Panc1 (cell line): ENCODE measurements around the gene SPATA32. TPM values are rescaled to one million over a fixed set of nuclear protein-coding genes. Genes with fewer than 3 reads are reported as not detected.

Experiments used
- ATAC-seq: fragments of 200-7000 bp; cut with Tn5 transposase; 2 replicates; pipeline ENCODE4 v1.9.1; 2020; ENCODE audit warnings: mild to moderate bottlenecking, moderate library complexity
- BruUV-seq: library from RNA; stranded (reverse); fragments of 400-500 nt; replicated peaks from 2 replicates; lab custom pipeline; 2021; lab: Mats Ljungman, UMichigan
- CTCF ChIA-PET: fragments of 300-600 bp; sonication (Branson Sonifier 250); formaldehyde crosslinking; loops from one replicate; lab custom pipeline; 2022; ENCODE audit warnings: antibody characterized with exemption; lab: Charles Lee
- POLR2A ChIA-PET: fragments of 300-600 bp; sonication (Branson Sonifier 250); formaldehyde crosslinking; loops from one replicate; lab custom pipeline; 2022; ENCODE audit warnings: antibody characterized with exemption; lab: Charles Lee
- DNase-seq: peaks from one replicate; pipeline ENCODE4 v3.0.0-alpha.2; 2010; ENCODE audit warnings: low read depth, low spot score
- H3K27ac ChIP-seq: 2 replicates; pipeline ENCODE4 v1.5.1; 2011; ENCODE audit warnings: mild to moderate bottlenecking, low read length, inconsistent platforms
- H3K27me3 ChIP-seq: fragments of 200-500 bp; sonication (Bioruptor generic); 2 replicates; pipeline ENCODE4 v1.6.0; 2014; ENCODE audit warnings: low read length, inconsistent platforms; ENCODE audit not compliant: control insufficient read depth, insufficient read depth
- H3K36me3 ChIP-seq: fragments of 200-500 bp; sonication (Bioruptor generic); 2 replicates; pipeline ENCODE4 v1.5.1; 2014; ENCODE audit warnings: inconsistent platforms, mild to moderate bottlenecking, low read length, moderate library complexity; ENCODE audit not compliant: control insufficient read depth, insufficient read depth
- H3K4me1 ChIP-seq: 2 replicates; pipeline ENCODE4 v1.5.1; 2011; ENCODE audit warnings: inconsistent platforms, mild to moderate bottlenecking, low read length, moderate library complexity; ENCODE audit not compliant: control insufficient read depth, insufficient read depth
- H3K4me3 ChIP-seq, 2 experiments: 2 replicates each; pipeline ENCODE4 v1.5.1; 2011 to 2012; ENCODE audit warnings: low read depth in 2 of 2, low read length in 2 of 2, mild to moderate bottlenecking in 2 of 2, inconsistent platforms in 1 of 2, moderate library complexity in 1 of 2
- H3K9me3 ChIP-seq: fragments of 200-500 bp; sonication (Bioruptor generic); 2 replicates; pipeline ENCODE4 v1.5.1; 2014; ENCODE audit warnings: low read depth, mild to moderate bottlenecking, inconsistent platforms, low read length, moderate library complexity; ENCODE audit not compliant: control insufficient read depth, insufficient read depth
- CTCF ChIP-seq: fragments of 450-650 bp; IDR thresholded peaks from 2 replicates; pipeline ENCODE4 v1.5.1; 2017; ENCODE audit warnings: mild to moderate bottlenecking
- POLR2AphosphoS5 ChIP-seq: IDR thresholded peaks from 2 replicates; pipeline ENCODE4 v1.6.1; 2012; ENCODE audit warnings: mild to moderate bottlenecking, low read depth, low read length, moderate library complexity
- REST ChIP-seq, 2 experiments: IDR thresholded peaks; 2 replicates each; pipeline ENCODE4 v1.6.1; 2011 to 2012; ENCODE audit warnings: low read depth in 2 of 2, control low read depth in 1 of 2, low read length in 1 of 2, mild to moderate bottlenecking in 1 of 2, moderate library complexity in 1 of 2; ENCODE audit not compliant: insufficient read depth in 1 of 2
- SIN3A ChIP-seq: IDR thresholded peaks from 2 replicates; pipeline ENCODE4 v1.6.1; 2012; ENCODE audit warnings: low read depth, mild to moderate bottlenecking, low read length, moderate library complexity, borderline replicate concordance; ENCODE audit not compliant: insufficient read depth
- TCF7L2 ChIP-seq: IDR thresholded peaks from 2 replicates; pipeline ENCODE4 v1.6.1; 2011; ENCODE audit warnings: mild to moderate bottlenecking, low read depth, low read length, inconsistent platforms
- in situ Hi-C: cut with HindIII; loops from 2 replicates; pipeline ENCODE4 v1.10.0; 2016; ENCODE audit warnings: low sequenced_read_pairs, low pct_unique_long_range_greater_than_20kb
- intact Hi-C: fragments of 100-400 bp; cut with micrococcal nuclease; formaldehyde crosslinking; loops from one replicate; pipeline ENCODE4 v1.10.0; 2022; ENCODE audit not compliant: unreplicated experiment
- total RNA-seq: library from RNA; stranded (reverse); gene quantifications from one replicate; pipeline ENCODE4 v1.2.1, GENCODE V29; 2021; ENCODE audit not compliant: unreplicated experiment

Gene SPATA32
- total RNA-seq, 1 experiment from 2014 or later = 0.26 TPM

GRCh38 chr17:45298546-45299285 lies 36.8 kb upstream of the SPATA32 start:
- Histone ChIP-seq H3K4me3 (no peak overlapping the region), H3K27ac (peak overlapping the region; percentile 93), H3K36me3 (no peaks in the 10 kb centered on the region), H3K27me3 (no peaks in the 10 kb centered on the region), H3K9me3 (no peaks in the 10 kb centered on the region), H3K4me1 (peaks cover 93% of the 10 kb centered on the region)
- BruUV-seq = no TSS peak
- DNase-seq = no peak
- ChIA-PET POLR2A (no interaction called here), CTCF (interaction anchor here (0.6 kb wide), 1 partner anchor 345 kb away, joined by 3 read pairs; no protein-coding TSS in a partner anchor)
- intact Hi-C loops (no loop called here), in situ Hi-C loops (no loop called here)
- TF ChIP-seq SIN3A (no peak), POLR2AphosphoS5 (peak; percentile 22; the same call in 1 of the 2 replicates)
- peak; percentile 11; the same call in 1 of the 2 replicates for ATAC-seq

GRCh38 chr17:45296833-45297124 lies 34.9 kb upstream of the SPATA32 start:
- intact Hi-C loops (no loop called here), in situ Hi-C loops (no loop called here)
- H3K36me3 ChIP-seq = no peaks in the 10 kb centered on the region
- H3K4me3 ChIP-seq = no peak overlapping the region
- DNase-seq = no peak
- no peak for TF ChIP-seq REST (IDR thresholded peaks at IDR 0.05; ENCODE audit: insufficient read depth in 1 of 2, low read depth in 2 of 2, low read length in 1 of 2)
- TF ChIP-seq POLR2AphosphoS5 = no peak; the same call in 1 of the 2 replicates
- no peak for TF ChIP-seq CTCF
- no peak for TF ChIP-seq TCF7L2
- no peak for TF ChIP-seq SIN3A
- H3K27ac ChIP-seq = peak overlapping the region; percentile 93
- ChIA-PET POLR2A (no interaction called here), CTCF (no interaction called here)
- H3K9me3 ChIP-seq = no peaks in the 10 kb centered on the region
- no peak for ATAC-seq
- H3K27me3 ChIP-seq = no peaks in the 10 kb centered on the region
- H3K4me1 ChIP-seq = peaks cover 94% of the 10 kb centered on the region
- TSS peak; percentile 6 for BruUV-seq
